NCI-H345 treated with DMSO at 0.1 percent for 48 hours (cell line): Measurements from ENCODE around the gene NCOA1.
"Not testable (repeated sequence)": the region's sequence is repeated elsewhere in the genome, so short reads cannot be mapped to it uniquely, and the experiment has no call there.

Experiments used
- DNase-seq: peaks from one replicate; lab custom pipeline; 2025; ENCODE audit not compliant: unreplicated experiment; lab: John Stamatoyannopoulos, UW

The NCOA1 gene

GRCh38 chr2:24474053-24474452 is 17.0 kb upstream of the NCOA1 start:
- DNase-seq, result no peak

GRCh38 chr2:24477229-24477628 is 13.8 kb upstream of the NCOA1 start:
- no peak for DNase-seq

GRCh38 chr2:24478243-24478642 is 12.8 kb upstream of the NCOA1 start:
- no peak for DNase-seq

- DNase-seq, result no peak
Measured at GRCh38 chr2:24480245-24480644, 10.8 kb upstream of the NCOA1 start.

- DNase-seq, result no peak
Measured at GRCh38 chr2:24482251-24482971, 8.6 kb upstream of the NCOA1 start.

GRCh38 chr2:24482972-24483300 is 8.1 kb upstream of the NCOA1 start:
- no peak for DNase-seq

GRCh38 chr2:24484677-24485076 is 6.4 kb upstream of the NCOA1 start:
- DNase-seq, result not testable (repeated sequence)

GRCh38 chr2:24485197-24485596 is 5.9 kb upstream of the NCOA1 start:
- DNase-seq, result no peak

- no peak for DNase-seq
Measured at GRCh38 chr2:24486636-24487205, 4.3 kb upstream of the NCOA1 start.

GRCh38 chr2:24489465-24490180 is 1.4 kb upstream of the NCOA1 start:
- no peak for DNase-seq

- no peak for DNase-seq
Measured at GRCh38 chr2:24490181-24490689, 819 bp upstream of the NCOA1 start.

GRCh38 chr2:24491542-24492420 is 727 bp downstream of the NCOA1 start:
- peak; percentile 42 for DNase-seq

GRCh38 chr2:24492421-24493279 is 1.6 kb downstream of the NCOA1 start:
- DNase-seq, result no peak

GRCh38 chr2:24493713-24494112 is 2.7 kb downstream of the NCOA1 start:
- no peak for DNase-seq

- DNase-seq, result no peak
Measured at GRCh38 chr2:24494410-24494809, 3.4 kb downstream of the NCOA1 start.

- no peak for DNase-seq
Measured at GRCh38 chr2:24495451-24495850, 4.4 kb downstream of the NCOA1 start.

- no peak for DNase-seq
Measured at GRCh38 chr2:24496959-24497358, 5.9 kb downstream of the NCOA1 start.

- no peak for DNase-seq
Measured at GRCh38 chr2:24497685-24498084, 6.6 kb downstream of the NCOA1 start.

- DNase-seq, result no peak
Measured at GRCh38 chr2:24498121-24498520, 7.1 kb downstream of the NCOA1 start.

- DNase-seq, result no peak
Measured at GRCh38 chr2:24501813-24502212, 10.8 kb downstream of the NCOA1 start.
